GM18526 (cell line): ENCODE results near the gene DMWD.

Experiments used
- POLR2A ChIP-seq: IDR thresholded peaks from 3 replicates; pipeline ENCODE4 v1.6.1; 2011; ENCODE audit not compliant: insufficient read length; ENCODE audit errors: extremely low read depth

The DMWD gene

DNA sequence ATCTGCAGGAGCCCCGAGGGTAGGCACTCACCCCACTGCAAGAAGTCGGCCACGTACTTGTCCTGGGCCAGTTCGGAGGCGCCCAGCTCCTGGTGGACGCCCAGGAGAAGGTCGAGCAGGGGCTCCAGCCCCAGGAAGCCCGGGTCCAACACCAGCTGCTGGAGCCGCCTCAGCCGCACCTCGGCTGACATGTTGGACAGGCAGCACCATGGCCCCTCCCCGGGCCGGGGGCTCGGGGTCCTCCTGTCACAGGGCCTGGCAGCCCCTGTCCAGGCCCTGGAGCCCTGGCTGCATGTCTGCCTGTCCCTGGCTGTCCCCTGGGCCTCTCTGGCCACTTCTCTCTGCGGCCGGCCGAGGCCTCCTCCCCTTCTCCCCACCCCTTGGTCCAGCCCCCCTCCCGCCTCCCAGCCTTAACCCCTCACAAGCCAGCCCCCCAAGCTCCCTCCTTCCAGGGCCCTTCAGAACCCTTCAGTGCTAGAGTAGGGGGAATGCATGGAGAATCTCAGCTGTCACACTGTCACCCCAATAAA lies 10.4 kb downstream of the DMWD start, which contains the start of gene DMPK:
Gene DMPK, minus strand, starts transcription at position 329 of the 530 bp plus-strand sequence. Its CDS starts 138 bp downstream, at position 191.
- no peak for TF ChIP-seq POLR2A

DNA sequence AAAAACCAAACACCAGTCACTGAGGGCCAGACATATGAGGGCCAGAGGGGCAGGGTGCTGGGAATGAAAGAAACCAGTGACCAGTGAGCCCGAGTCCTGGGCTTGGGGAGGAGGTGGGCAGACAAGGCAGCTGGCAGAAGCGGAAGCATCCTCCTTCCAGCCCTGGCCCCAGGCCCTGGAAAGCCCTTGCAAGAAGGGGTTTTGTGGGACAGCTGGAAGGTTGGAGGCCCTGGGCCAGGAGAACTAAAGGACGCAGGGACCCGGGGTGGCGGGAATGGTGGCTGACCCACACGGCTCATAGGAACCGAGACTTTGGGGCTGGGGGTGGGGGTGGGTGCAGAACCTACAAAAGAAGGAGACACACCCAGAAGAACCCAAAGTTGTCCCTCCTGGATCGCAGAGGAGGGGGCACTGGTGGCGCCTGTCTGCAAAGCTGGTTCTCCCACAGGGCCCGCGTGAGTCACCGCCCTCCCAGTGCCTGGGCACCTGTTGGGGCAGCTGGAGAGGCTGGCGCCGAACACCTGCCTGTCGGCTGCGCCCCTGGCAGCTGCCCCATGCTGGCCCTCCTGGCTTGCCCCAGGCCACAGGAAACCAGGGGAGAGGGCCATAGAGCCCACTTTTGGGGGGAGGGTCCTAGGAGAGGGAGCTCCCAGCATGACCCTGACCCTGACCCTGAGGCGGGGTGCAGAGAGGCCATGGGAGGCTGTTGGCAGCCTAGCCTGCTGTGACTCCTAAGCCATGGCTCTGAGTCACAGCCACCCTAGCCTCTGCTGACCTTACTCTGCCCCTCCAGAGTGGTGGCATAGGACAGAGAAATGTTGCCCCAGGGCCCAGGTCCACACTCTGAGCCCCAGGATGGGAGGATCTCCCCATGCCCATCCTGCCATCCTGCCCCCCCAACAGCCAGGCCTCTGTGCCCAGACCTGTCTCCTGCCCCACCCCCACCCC lies 11.2 kb downstream of the DMWD start:
- TF ChIP-seq POLR2A = no peak

DNA sequence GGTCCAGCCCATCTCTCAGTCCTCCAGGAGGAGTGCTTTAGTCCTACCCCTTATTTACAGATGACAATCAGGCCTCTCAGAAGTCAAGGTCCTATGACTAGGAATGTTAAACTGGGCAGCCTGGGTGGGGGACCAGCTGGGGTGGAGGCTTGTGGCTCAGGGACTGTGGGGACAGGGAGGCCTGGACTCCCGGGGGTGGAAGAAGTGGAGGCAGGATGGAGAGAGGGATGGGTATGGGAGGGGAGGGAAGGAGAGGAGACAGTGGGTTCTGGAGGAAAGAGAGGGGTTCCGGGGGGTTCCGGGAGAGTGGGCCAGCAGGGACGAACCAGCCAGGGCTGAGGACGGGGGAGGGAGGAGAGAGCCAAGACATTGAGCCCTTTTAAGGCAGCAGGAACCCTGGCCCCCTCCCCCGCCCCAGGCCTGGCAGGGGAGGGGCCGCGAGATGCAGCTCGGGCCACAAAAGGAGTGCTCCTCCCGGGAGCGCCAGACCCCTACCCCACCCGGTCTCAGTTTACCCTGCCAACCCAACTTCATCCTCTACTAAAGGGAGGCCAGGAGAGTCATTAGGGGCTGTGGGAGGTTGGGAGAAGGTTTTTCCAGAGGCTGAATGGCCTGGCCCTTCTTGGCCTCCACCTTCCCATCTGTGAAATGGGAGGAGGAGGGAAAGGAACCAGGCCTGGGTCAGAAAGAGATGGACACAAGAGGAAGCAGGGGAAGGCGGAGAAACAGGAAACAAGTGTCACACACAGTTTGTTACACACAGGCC lies 12.0 kb downstream of the DMWD start:
- TF ChIP-seq POLR2A = no peak

DNA sequence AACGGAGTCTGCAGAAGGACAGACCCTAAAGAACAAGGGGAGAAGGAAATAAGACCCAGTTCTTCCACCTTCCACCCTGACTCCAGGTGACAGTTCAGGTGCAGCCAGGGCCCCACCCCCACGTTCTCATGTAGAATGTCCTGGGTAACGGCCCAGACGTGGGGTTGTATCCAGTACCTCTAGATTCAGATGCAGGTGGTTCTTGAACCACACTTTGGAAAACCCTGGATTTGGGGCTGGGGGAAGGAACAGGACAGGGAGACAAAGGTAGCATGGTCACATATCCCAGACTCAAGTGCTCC lies 12.5 kb downstream of the DMWD start:
- TF ChIP-seq POLR2A = no peak

DNA sequence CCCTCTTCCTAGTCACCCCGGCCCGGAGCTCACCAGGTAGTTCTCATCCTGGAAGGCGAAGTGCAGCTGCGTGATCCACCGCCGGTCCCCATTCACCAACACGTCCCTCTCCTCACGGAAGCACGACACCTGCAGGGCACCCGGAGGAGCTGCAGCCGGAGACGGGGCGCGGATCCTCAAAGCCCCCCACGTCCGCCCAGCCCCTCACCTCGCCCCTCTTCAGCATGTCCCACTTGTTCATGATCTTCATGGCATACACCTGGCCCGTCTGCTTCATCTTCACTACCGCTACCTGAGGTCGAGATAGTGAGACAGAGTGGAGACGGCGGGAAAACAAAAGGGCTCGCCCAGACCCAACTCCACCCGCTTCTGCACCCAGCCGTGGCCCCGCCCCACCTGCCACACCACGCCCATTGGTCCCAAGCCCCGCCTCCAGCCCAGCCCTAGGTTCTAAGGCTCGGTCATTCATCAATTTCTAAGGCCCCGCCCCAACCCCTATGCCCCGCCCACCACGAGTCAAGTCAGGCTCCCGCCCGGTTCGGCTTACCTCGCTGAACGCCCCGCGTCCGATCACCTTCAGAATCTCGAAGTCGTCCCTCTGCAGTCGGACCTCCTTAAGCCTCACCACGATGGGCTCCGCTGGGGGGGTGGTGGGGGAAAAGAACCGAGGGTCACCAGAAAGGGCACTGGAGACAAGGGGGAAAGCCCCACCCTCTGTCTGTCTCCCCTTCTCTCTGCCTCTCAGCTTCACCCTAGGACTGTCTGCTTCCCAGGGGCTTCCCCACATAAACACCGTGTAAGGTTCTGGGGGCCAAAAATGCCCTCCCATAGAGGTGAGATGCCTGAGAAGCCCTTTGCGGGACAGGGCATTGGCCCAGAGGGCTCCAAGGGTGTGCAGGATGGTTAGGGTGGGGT lies 13.2 kb downstream of the DMWD start:
- no peak for TF ChIP-seq POLR2A

DNA sequence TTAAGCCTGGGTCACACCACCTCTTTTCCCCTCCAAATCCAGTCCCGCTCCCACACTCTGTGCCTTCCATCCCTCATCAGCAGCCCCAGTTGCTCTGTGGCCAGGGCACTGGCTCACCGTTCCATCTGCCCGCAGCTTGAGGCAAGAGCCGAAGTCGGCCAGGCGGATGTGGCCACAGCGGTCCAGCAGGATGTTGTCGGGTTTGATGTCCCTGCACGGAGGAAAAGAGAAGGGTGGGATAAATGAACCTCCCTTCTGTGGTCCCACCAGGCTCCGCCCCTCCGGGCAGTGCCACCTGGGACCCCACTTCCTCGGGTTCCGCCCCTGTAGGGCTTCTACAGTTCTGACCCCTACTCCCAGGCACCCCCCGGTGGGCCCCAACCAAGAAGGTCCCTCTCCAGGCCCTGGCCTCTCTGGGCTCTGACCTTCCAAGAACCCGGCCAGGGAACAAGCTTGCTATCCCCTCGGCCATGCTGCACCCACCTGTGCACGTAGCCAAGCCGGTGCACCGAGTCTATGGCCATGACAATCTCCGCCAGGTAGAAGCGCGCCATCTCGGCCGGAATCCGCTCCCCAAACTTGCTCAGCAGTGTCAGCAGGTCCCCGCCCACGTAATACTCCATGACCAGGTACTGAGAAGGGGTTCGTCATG lies 14.5 kb downstream of the DMWD start:
- TF ChIP-seq POLR2A = no peak

DNA sequence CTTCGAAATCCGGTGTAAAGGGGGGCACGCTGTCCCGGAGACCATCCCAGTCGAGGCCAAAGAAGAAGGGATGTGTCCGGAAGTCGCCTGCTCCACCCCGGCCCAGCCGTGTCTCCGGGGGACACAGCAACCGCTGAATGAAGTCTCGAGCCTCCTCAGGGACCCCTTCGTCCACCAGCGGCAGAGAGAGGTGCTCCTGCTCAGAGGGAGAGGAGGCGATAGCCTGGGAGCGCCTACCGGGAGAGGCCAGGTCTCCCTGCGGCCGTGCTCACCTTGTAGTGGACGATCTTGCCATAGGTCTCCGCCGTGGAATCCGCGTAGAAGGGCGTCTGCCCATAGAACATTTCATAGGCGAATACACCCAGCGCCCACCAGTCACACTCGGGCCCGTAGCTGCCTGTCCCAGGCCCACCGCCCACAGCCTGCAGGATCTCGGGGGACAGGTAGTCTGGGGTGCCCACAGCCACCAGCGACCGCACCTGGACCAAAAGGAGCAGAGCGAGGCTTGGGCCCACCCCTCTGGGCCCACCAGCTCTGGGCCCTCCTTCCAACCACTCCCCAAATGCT lies 15.2 kb downstream of the DMWD start:
- TF ChIP-seq POLR2A = no peak

DNA sequence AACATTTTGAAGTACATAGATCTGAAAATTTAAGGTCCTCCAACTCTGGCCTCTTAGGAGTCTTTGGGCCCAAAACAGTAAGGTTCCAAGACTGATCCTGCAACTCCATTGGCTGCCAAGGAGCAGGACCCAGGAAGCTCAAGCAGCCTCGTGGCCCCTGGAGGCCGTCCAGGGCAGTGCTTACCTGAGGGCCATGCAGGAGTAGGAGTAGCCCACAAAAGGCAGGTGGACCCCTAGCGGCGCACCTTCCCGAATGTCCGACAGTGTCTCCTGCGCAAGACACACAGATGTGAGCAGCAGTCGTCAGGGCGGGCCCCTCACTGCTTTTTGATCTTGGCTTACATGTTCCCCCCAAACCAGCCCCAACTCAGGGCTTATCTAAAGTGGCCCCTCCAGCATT lies 17.9 kb downstream of the DMWD start:
- no peak for TF ChIP-seq POLR2A

DNA sequence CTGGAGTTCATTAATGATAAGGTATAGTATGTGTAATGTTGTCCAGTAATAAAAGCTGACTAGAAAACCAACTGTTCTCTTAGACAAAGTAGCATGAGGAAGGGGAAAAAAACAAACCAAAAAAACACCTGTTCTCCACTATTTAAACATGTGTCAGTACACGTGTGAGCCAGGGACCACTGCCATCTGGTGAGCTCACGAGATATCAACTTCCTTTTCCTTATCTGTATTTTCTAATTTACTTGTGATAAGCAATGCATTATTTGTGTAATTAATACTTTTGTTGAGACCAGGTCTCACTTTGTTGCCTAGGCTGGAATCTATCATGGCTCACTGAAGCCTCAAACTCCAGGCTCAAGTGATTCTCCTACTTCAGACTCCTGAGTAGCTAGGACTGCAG lies 19.3 kb downstream of the DMWD start:
- no peak for TF ChIP-seq POLR2A

DNA sequence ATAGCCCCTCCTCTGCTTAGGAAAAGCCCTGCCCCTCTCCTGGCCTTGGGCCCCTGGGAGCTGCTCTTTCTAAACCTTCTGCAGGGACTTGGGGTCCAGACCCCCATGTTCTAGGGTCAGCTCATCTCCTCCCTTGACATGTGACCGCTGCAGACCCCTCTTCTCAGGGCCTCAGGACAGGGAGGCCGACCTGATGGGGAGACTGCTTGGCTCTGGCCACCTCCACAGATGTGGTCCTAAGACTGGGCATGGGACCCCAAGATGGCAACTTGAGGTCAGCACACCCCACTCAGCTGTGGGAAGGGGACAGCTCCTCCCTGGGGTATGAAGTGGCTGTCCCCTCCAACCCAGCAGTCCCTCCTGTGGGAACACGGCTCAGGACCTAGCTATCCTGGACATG lies 19.7 kb downstream of the DMWD start:
- no peak for TF ChIP-seq POLR2A

DNA sequence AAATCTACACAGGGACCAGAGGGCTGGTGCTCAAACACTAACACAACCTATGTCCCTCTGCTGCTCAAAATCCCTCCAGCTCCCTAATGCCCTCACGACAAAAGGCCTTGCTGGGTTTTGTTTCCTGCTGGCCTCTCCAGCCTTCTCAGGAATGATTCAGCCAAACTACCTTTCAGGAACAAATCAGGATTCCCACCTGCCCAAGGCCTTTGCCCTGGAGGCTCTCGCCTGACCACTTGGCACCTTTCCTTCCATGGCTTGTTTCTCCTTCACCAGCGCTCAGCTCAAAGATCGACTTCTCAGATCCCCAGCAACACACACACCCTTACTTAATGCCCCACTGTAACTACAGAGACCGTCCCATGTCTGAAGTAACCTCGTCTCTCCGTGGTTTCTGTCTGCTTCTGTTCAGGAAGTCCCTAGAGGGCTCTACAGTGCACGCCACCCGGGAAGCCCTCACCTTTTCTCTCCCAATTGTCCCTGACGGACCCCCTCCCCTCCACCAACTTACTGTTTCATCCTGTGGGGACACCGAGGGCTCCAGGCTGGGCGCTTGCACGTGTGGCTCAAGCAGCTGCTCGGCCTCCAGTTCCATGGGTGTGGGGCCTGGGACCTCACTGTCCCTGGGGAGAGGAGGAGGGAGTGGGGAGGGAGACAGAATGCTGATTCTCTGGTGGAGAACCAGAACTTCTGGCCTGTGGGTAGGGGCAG lies 20.4 kb downstream of the DMWD start:
- TF ChIP-seq POLR2A = no peak

DNA sequence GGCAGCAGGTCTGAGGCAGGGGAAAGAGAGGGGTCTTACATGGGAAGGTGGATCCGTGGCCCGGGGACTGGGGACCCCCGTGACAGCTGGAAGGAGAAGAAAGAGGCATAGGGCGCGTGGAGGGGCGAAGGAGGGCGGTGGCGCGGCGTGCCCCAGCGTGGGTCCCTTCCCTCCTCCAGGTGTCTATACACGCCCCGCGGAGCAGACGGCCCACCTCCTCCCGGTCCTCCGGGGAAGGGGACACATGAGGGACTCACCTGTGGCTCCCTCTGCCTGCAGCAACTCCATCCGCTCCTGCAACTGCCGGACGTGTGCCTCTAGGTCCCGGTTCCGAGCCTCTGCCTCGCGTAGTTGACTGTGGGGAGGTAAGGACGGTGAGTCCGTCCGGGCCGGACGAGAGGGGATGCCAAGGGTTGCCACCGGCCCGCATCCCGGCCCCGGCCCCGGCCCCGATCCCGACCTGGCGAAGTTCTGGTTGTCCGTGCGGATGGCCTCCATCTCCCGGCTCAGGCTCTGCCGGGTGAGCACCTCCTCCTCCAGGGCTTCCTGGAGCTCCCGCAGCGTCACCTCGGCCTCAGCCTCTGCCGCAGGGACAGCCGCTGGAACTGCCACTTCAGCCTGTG lies 21.2 kb downstream of the DMWD start:
- TF ChIP-seq POLR2A = no peak
